KOPT-K1 (cell line): ENCODE results near the gene SMYD3.

ENCODE experiments used
- H3K27ac ChIP-seq: fragments of 200-600 bp; sonication (generic); 2 replicates; pipeline ENCODE4 v1.5.1; 2016; ENCODE audit warnings: antibody characterized with exemption, mild to moderate bottlenecking, low read depth, low read length; ENCODE audit not compliant: poor library complexity, severe bottlenecking
- H3K36me3 ChIP-seq: fragments of 200-600 bp; sonication (generic); 2 replicates; pipeline ENCODE4 v1.5.1; 2017; ENCODE audit warnings: antibody characterized with exemption, mild to moderate bottlenecking, low read length, moderate library complexity; ENCODE audit not compliant: insufficient read depth
- H3K9me3 ChIP-seq: fragments of 200-600 bp; sonication (generic); 2 replicates; pipeline ENCODE4 v1.5.1; 2017; ENCODE audit warnings: antibody characterized with exemption, low read length, mild to moderate bottlenecking; ENCODE audit not compliant: insufficient read depth, poor library complexity, severe bottlenecking

Gene SMYD3

GRCh38 chr1:246001142-246001836 lies 505.8 kb downstream of the SMYD3 start:
- Histone ChIP-seq H3K9me3 (no peaks in the 10 kb centered on the region), H3K27ac (no peak overlapping the region), H3K36me3 (no peaks in the 10 kb centered on the region)

DNA sequence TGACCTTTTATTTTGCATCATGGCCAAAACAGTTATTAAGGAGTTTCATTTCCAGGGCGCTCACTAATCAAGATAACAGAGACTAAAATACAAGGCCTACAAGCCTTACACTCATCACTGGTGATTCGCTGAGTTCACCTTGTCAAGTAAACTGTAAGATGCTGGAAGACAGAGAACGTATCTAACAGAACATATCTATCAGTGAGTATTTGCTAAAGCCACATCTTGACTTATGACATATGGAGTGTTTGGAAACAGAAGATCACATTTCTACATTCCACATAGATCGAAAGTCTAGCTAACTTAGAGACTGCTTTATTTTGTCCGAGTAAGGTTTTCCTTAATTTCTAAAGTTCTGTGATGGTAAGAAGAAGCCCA lies 506.5 kb downstream of the SMYD3 start:
- Histone ChIP-seq H3K36me3 (no peaks in the 10 kb centered on the region), H3K9me3 (no peaks in the 10 kb centered on the region), H3K27ac (no peak overlapping the region)

DNA sequence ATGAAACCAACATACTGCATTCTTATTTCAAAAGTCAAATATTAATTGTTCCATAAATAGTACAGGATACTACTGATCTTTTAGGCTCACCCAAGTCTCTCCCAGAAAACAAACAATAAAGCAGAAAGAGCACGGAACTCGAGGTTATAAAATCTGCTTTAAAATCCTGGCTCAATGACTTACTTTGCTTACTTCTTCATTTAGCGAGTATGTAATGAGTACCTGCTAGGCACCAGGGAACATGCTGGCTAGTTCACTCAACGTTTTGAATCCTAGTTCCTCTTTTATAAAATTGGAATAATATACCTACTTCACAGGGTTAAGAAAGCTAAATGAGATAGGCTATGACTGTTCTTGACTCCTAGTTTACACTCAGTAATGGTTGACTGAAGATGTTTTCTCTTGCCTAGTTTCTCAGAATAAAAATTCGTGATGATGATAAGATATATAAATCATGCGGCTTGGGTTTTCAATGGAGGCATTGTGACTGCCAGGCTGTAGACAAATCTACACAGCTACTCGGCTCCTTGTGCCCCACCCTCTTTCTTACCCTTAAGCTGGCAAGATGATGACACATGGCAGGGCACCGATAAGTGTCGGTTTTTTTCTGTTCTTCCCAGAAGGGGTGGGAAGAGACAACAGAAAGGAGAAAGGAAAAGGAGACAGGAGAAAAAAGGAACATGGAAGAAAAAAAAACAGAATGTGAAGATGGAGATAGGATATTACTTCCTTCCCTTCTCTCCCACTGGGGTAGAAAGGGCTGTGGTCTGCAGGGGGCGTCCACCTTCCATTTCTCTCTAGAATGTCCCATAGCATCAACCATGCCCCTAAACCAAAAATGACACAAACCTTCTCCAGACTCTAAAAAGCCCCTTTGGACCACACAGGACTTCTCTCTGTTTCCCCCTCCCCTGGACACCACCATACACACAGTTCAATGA lies 507.1 kb downstream of the SMYD3 start:
- Histone ChIP-seq H3K36me3 (no peaks in the 10 kb centered on the region), H3K9me3 (no peaks in the 10 kb centered on the region), H3K27ac (no peak overlapping the region)

- Histone ChIP-seq H3K36me3 (no peaks in the 10 kb centered on the region), H3K27ac (no peak overlapping the region), H3K9me3 (no peaks in the 10 kb centered on the region)
These were observed 509.4 kb downstream of the SMYD3 start for GRCh38 chr1:245997471-245998258.

- H3K27ac ChIP-seq = no peak overlapping the region
- H3K9me3 ChIP-seq = no peaks in the 10 kb centered on the region
- H3K36me3 ChIP-seq = no peaks in the 10 kb centered on the region
These were observed 510.3 kb downstream of the SMYD3 start for GRCh38 chr1:245996811-245997210.

DNA sequence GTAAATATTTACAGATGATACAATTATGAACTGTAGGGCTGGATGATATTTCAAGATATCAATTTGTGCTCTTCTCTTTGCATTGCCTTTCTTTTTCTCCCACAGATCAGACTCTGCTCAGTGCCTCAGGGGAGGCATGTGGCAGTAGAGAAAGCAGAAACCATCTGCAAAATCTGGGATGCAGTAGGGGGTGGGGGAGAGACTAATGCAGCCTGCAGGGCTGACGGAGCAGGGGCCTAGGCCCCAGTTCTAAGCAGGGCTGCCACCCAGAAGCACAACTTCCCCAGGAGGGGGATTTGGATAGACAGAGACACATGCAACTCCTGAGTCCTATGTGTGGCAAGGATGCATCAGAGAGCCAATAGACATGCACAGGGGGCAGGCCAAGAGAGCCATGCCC lies 511.6 kb downstream of the SMYD3 start:
- Histone ChIP-seq H3K9me3 (no peaks in the 10 kb centered on the region), H3K36me3 (no peaks in the 10 kb centered on the region), H3K27ac (no peak overlapping the region)

GRCh38 chr1:245991266-245991665 lies 515.8 kb downstream of the SMYD3 start:
- no peak overlapping the region for H3K27ac ChIP-seq
- H3K9me3 ChIP-seq = no peaks in the 10 kb centered on the region
- H3K36me3 ChIP-seq = no peaks in the 10 kb centered on the region

DNA sequence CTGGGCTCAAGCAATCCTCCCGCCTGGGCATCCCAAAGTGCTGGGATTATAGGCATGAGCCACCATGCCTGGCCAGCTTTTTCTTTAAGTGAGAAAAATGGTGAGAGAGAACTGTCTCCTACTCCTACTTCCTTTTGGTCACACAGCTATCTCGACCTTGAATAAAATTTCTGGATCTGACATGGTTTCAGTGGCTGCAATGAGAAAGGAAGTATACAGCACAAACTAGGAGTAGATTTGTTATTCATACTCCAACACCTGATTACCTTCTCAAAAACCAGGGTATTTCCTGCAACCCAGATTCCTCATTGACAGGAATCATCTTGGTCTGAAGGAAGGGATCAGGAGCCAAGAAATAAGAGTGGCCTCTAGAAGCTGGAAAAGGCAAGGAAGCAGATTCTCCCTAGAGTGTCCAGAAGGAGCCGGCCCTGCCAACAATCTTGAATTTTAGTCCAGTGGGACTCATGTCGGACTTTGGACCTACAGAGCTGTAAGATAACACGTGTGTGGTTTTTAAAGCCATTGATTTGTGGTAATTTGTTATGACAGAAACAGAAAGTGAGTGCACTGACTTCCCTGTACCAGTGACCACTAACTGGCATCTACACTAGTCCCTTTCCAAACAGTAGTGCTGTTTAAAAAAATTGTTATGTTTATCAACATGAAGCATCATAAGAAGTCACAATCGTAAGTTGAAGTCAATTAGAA lies 516.6 kb downstream of the SMYD3 start:
- no peaks in the 10 kb centered on the region for H3K9me3 ChIP-seq
- no peaks in the 10 kb centered on the region for H3K36me3 ChIP-seq
- H3K27ac ChIP-seq = no peak overlapping the region

- H3K9me3 ChIP-seq = no peaks in the 10 kb centered on the region
- no peak overlapping the region for H3K27ac ChIP-seq
- H3K36me3 ChIP-seq = no peaks in the 10 kb centered on the region
These were observed 518.5 kb downstream of the SMYD3 start for GRCh38 chr1:245988393-245989078.

DNA sequence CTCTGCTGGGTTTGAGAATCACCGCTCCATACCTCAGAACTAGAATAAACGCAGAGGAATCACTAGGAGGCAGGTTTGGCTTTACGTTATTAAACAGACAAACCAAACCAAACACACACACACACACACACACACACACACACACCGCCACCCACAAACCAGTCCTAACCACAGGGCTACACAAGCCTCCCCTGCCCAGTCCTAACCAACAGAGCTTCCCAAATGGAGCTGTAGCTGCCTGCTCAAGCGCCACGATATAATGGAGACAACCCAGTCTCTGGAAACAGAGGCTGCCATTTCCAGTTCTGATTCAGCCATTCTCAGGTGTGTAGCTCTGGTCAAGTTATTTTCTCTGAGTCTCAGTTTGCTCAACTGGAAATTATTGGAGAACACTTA lies 519.1 kb downstream of the SMYD3 start:
- no peaks in the 10 kb centered on the region for H3K9me3 ChIP-seq
- H3K27ac ChIP-seq = no peak overlapping the region
- no peaks in the 10 kb centered on the region for H3K36me3 ChIP-seq

DNA sequence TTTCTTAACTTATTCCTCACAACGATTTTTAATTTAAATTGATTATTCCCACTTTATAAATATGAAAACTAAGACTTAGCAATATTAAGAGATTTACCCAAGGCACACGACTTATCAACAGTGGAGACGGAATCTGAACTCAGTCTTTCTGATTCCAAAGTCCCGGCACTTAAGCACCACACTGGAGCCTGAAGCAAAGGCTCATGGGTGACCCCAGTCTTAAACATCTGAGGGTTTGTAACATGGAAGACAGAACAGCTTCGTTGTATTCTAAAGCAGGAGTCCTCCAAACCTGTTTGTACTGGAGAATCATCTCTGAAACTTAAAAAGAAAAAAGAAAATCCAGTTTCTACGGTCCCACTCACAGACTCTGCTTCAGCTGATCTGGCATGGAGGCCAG lies 519.5 kb downstream of the SMYD3 start:
- H3K36me3 ChIP-seq = no peaks in the 10 kb centered on the region
- no peak overlapping the region for H3K27ac ChIP-seq
- no peaks in the 10 kb centered on the region for H3K9me3 ChIP-seq

DNA sequence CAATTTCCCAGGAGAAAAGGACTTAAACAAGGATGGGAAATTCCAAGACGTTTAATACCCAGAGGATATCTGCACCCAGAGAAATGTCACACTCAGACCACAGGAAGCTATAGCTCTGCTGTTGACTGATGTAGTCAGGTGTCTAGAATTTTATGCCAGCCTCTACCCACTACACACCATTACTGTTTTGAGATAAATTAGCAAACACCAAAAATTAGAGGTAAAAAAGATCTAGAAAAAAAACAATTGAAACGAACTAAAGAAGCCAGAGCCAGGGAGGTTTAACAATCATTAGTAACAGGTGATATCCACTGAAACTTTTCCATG lies 519.9 kb downstream of the SMYD3 start:
- H3K36me3 ChIP-seq = no peaks in the 10 kb centered on the region
- H3K27ac ChIP-seq = no peak overlapping the region
- H3K9me3 ChIP-seq = no peaks in the 10 kb centered on the region

DNA sequence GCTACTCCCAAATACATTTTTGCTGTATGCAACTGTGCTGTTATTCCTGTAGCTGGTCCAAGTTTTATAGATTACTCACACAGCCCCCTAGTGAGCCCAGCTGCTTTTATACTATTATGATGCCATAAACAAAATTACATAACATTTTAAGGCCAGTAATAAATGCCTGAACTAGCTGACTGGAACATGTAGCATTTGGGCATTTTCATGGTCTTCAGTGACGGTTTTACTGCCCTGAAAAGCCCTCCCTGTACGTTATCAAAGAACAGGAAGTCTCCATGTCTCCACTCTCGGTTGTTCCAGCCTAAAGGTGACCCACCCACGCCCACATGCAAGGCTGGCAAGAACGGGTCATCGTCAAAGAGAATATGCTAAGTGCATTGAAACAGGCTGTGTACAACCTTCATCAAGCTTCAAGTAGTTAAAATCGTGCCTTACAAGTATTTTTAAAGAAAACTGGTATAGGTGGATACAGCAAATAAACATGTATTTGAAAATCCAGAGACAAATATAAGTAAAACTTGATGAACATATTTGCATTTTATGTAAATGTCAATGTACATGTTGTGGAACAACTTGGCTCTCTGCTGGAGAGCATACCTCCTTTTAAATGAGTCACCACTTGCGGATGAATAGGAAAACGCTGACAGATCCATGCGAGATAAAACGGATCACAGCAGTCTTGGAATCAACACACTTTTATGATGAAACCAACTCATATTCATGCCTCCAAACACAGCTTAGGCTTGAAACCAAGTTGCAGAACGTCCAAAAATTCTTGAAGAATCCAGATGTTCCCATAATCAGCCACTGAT lies 520.5 kb downstream of the SMYD3 start:
- no peaks in the 10 kb centered on the region for H3K36me3 ChIP-seq
- H3K27ac ChIP-seq = no peak overlapping the region
- H3K9me3 ChIP-seq = no peaks in the 10 kb centered on the region
